Liver (tissue), 9 donors: ENCODE results near the gene ADAMTS2. TPM values are rescaled to one million over a fixed set of nuclear protein-coding genes. Genes with fewer than 3 reads are reported as not detected.

ENCODE experiments used
- DNase-seq: peaks from one replicate; pipeline ENCODE4 v3.0.0-alpha.2; 2017; ENCODE audit warnings: low spot score
- H3K27ac ChIP-seq, 2 donors: one replicate each; pipeline ENCODE4 v1.7.0; 2013; ENCODE audit warnings: inconsistent platforms in 2 of 2, low read length in 2 of 2, control low read depth in 1 of 2, low read depth in 1 of 2, mild to moderate bottlenecking in 1 of 2
- H3K27me3 ChIP-seq, 4 donors: one replicate each; pipeline versions ENCODE4 v1.6.1 to v1.7.0; 2013; ENCODE audit warnings: low read length in 3 of 4, inconsistent platforms in 1 of 4, mild to moderate bottlenecking in 1 of 4, moderate library complexity in 1 of 4; ENCODE audit not compliant: control insufficient read depth in 4 of 4, insufficient read depth in 4 of 4
- H3K36me3 ChIP-seq, 4 donors: one replicate each; pipeline versions ENCODE4 v1.6.1 to v1.7.0; 2013; ENCODE audit warnings: low read length in 3 of 4, mild to moderate bottlenecking in 3 of 4, low read depth in 1 of 4, moderate library complexity in 1 of 4; ENCODE audit not compliant: control insufficient read depth in 4 of 4, insufficient read depth in 3 of 4
- H3K4me1 ChIP-seq, 4 donors: one replicate each; pipeline versions ENCODE4 v1.6.1 to v1.7.0; 2013; ENCODE audit warnings: low read length in 3 of 4, mild to moderate bottlenecking in 3 of 4, moderate library complexity in 1 of 4; ENCODE audit not compliant: control insufficient read depth in 4 of 4, insufficient read depth in 4 of 4
- H3K4me3 ChIP-seq, 3 donors: one replicate each; pipeline versions ENCODE4 v1.6.1 to v1.7.0; 2013; ENCODE audit warnings: low read length in 3 of 3, control low read depth in 1 of 3, low read depth in 1 of 3, mild to moderate bottlenecking in 1 of 3
- H3K9ac ChIP-seq, 2 donors: one replicate each; pipeline ENCODE4 v1.7.0; 2013; ENCODE audit warnings: low read length in 2 of 2, mild to moderate bottlenecking in 2 of 2, moderate library complexity in 2 of 2, control low read depth in 1 of 2, low read depth in 1 of 2
- H3K9me3 ChIP-seq, 4 donors: one replicate each; pipeline versions ENCODE4 v1.6.1 to v1.7.0; 2013; ENCODE audit warnings: low read length in 3 of 4; ENCODE audit not compliant: control insufficient read depth in 4 of 4
- EGR1 ChIP-seq, 2 donors: IDR thresholded peaks; 2 replicates each; pipeline ENCODE4 v1.6.1; 2016 to 2018; ENCODE audit warnings: antibody characterized with exemption in 2 of 2, low read depth in 2 of 2
- FOXA1 ChIP-seq: IDR thresholded peaks from 2 replicates; pipeline ENCODE4 v1.6.1; 2016; ENCODE audit warnings: antibody characterized with exemption
- FOXA2 ChIP-seq: IDR thresholded peaks from 2 replicates; pipeline ENCODE4 v1.6.1; 2016; ENCODE audit warnings: antibody characterized with exemption
- GABPA ChIP-seq, 2 donors: IDR thresholded peaks in 1 of 2; conservative IDR thresholded peaks in 1 of 2; 2 replicates each; pipeline ENCODE4 v1.6.1; 2016; ENCODE audit warnings: antibody characterized with exemption in 2 of 2, mild to moderate bottlenecking in 1 of 2, moderate library complexity in 1 of 2
- HNF4A ChIP-seq, 2 donors: conservative IDR thresholded peaks; 2 replicates each; pipeline ENCODE4 v1.6.1; 2016; ENCODE audit warnings: antibody characterized with exemption in 2 of 2, mild to moderate bottlenecking in 2 of 2
- RXRA ChIP-seq, 2 donors: IDR thresholded peaks; 2 replicates each; pipeline ENCODE4 v1.6.1; 2017 to 2018; ENCODE audit warnings: antibody characterized with exemption in 2 of 2, mild to moderate bottlenecking in 1 of 2
- SP1 ChIP-seq: IDR thresholded peaks from 2 replicates; pipeline ENCODE4 v1.6.1; 2018; ENCODE audit warnings: antibody characterized with exemption, mild to moderate bottlenecking
- TAF1 ChIP-seq: conservative IDR thresholded peaks from 2 replicates; pipeline ENCODE4 v1.6.1; 2016; ENCODE audit warnings: antibody characterized with exemption, mild to moderate bottlenecking
- YY1 ChIP-seq: IDR thresholded peaks from 2 replicates; pipeline ENCODE4 v1.6.1; 2016; ENCODE audit warnings: antibody characterized with exemption, mild to moderate bottlenecking
- WGBS: extraction: QIAGEN DNeasy Blood & Tissue Kit; methylation state at CpG from one replicate; pipeline ENCODE4 v1.1.7; 2013; 5-methylcytosine and 5-hydroxymethylcytosine counted together
- polyA plus RNA-seq, 2 donors: library from polyadenylated mRNA; stranded (reverse) in 1 of 2; unstranded in 1 of 2; fragments of 200-250 nt in 1 of 2; fragments of >200 nt in 1 of 2; fragmentation: Nextera tagmentation in 1 of 2; extraction: Ambion mirVana in 1 of 2; gene quantifications; one replicate each; pipeline versions ENCODE4 v1.2.1 to v1.2.3, GENCODE V29; 2013 to 2015
- total RNA-seq, 2 donors: library from RNA; depleted of rRNA; stranded (reverse); fragments of >200 nt; gene quantifications; one replicate each; pipeline ENCODE4 v1.2.3, GENCODE V29; 2014
- TF ChIP-seq, protein P1 (sequence below): IDR thresholded peaks from 2 replicates; pipeline ENCODE4 v1.6.1; 2016; ENCODE audit warnings: antibody characterized with exemption
- TF ChIP-seq, protein P2 (sequence below): fragments of 150-350 bp; IDR thresholded peaks from 2 replicates; pipeline ENCODE4 v1.5.1; 2017; ENCODE audit warnings: improper control_type of control experiment, low read depth, low read length; ENCODE audit not compliant: missing input control
- donor health status: healthy.
- donor health status: healthy.
- donor health status: healthy.
- donor health status: healthy.
- donor health status: healthy.

ADAMTS2 gene
- total and polyA plus RNA-seq, 4 donors = 2.7 to 24.3 (median 12.0) TPM

DNA sequence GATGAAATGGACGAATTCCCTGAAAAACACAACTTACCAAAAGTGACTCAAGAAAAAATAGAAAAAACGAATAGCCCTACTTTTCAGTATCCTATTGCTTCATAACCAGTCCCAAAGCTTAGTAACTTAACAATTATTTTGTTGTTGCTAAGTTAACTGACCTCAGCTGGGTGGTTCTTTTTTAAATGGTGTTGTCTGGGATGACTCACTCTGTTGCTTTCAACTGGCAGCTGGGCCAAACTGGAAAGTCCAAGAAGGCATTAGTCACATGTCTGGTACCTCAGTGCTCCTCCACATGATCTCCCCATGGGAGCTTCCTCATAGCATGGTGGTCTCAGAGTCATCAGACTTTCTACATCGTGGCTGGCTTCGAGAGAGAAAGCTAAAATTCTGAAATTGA lies 47.8 kb upstream of the ADAMTS2 start:
- H3K9ac ChIP-seq = no peak overlapping the region
- 48% methylated on average over 4 of the region's 4 CpGs for WGBS
- H3K9me3 ChIP-seq = peaks cover 5 to 25% (median 13%) of the 10 kb centered on the region in 4 donors
- H3K27me3 ChIP-seq = no peaks in the 10 kb centered on the region
- no peaks in the 10 kb centered on the region for H3K36me3 ChIP-seq
- no peak overlapping the region for H3K27ac ChIP-seq
- TF ChIP-seq, protein P1, sequence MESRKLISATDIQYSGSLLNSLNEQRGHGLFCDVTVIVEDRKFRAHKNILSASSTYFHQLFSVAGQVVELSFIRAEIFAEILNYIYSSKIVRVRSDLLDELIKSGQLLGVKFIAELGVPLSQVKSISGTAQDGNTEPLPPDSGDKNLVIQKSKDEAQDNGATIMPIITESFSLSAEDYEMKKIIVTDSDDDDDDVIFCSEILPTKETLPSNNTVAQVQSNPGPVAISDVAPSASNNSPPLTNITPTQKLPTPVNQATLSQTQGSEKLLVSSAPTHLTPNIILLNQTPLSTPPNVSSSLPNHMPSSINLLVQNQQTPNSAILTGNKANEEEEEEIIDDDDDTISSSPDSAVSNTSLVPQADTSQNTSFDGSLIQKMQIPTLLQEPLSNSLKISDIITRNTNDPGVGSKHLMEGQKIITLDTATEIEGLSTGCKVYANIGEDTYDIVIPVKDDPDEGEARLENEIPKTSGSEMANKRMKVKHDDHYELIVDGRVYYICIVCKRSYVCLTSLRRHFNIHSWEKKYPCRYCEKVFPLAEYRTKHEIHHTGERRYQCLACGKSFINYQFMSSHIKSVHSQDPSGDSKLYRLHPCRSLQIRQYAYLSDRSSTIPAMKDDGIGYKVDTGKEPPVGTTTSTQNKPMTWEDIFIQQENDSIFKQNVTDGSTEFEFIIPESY = no peak
- no peak for TF ChIP-seq EGR1 (IDR thresholded peaks at IDR 0.05; ENCODE audit: low read depth in 2 of 2)
- no peak for TF ChIP-seq GABPA (IDR thresholded peaks at IDR 0.05 in 1 of 2, conservative IDR thresholded peaks at IDR 0.05 in 1 of 2)
- TF ChIP-seq YY1 = no peak
- TF ChIP-seq HNF4A (conservative IDR thresholded peaks at IDR 0.05) = no peak
- no peak overlapping the region for H3K4me3 ChIP-seq
- H3K4me1 ChIP-seq = no peaks in the 10 kb centered on the region
- DNase-seq = no peak

DNA sequence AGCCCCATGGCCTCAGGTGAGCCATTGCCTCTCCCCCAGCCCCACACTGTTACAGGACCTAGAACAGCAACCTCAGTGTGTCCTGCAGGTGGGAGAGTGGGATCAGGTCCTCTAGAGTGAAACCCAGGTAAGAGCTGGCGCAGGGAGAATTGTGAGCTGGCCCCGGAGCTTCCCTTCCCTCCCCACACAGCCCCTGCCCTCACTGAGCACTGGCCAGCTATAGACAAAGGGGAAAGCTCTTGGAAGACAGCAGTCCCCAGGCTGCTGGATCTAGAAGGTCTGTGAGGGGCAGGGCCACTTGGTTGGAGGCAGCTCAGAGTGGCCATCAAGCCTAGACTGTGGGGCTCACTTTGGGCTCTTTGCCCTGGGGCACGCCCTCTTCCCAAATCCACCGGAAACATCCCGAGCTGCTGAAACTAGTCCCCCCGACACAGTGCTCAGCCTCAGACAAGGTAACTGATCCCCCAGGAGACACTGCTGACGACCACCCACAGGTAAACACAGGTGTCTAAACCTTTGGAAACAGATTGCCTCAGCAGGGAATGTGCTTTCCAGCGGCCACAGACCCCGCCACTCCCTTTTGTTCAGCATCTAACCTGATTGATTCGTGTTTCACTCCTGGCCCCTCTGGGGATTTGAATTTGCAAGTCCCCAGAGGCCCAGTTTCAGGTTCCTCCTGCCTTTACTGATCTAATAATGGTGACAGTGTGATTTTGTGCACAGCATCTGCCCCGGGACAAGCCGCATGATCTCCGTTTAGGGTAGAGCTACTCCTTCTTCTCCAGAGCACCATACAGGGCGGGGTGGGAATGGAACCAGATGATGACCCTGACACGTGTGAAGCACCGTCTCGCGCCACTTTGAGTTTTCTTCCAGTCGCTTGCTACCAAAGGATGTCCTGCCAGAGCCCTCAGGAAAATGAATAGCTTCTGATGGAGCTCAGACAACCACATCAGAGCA lies 42.2 kb upstream of the ADAMTS2 start:
- no peaks in the 10 kb centered on the region for H3K4me1 ChIP-seq
- no peak overlapping the region for H3K9ac ChIP-seq
- H3K4me3 ChIP-seq = no peak overlapping the region
- WGBS = 80% methylated on average over 19 of the region's 19 CpGs
- peak; percentile 19 for DNase-seq
- H3K9me3 ChIP-seq = peaks cover 5 to 20% (median 10%) of the 10 kb centered on the region in 4 donors
- H3K27me3 ChIP-seq = peaks cover 0 to 4% (median 0%) of the 10 kb centered on the region in 4 donors
- TF ChIP-seq TAF1 (no peak), RXRA (IDR thresholded peaks at IDR 0.05) (no peak), EGR1 (IDR thresholded peaks at IDR 0.05; ENCODE audit: low read depth in 2 of 2) (no peak), GABPA (IDR thresholded peaks at IDR 0.05 in 1 of 2, conservative IDR thresholded peaks at IDR 0.05 in 1 of 2) (no peak), SP1 (no peak), FOXA1 (no peak), FOXA2 (no peak)
- TF ChIP-seq, protein P1 = no peak
- TF ChIP-seq, protein P2, sequence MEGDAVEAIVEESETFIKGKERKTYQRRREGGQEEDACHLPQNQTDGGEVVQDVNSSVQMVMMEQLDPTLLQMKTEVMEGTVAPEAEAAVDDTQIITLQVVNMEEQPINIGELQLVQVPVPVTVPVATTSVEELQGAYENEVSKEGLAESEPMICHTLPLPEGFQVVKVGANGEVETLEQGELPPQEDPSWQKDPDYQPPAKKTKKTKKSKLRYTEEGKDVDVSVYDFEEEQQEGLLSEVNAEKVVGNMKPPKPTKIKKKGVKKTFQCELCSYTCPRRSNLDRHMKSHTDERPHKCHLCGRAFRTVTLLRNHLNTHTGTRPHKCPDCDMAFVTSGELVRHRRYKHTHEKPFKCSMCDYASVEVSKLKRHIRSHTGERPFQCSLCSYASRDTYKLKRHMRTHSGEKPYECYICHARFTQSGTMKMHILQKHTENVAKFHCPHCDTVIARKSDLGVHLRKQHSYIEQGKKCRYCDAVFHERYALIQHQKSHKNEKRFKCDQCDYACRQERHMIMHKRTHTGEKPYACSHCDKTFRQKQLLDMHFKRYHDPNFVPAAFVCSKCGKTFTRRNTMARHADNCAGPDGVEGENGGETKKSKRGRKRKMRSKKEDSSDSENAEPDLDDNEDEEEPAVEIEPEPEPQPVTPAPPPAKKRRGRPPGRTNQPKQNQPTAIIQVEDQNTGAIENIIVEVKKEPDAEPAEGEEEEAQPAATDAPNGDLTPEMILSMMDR = no peak
- no peak overlapping the region for H3K27ac ChIP-seq
- H3K36me3 ChIP-seq = no peaks in the 10 kb centered on the region
